Trophoblast cell (in vitro differentiated cells and primary cell): ENCODE data around the gene TTC39B.

Source experiments
- DNase-seq, 2 donors: peaks; one replicate each; pipeline ENCODE4 v3.0.0-alpha.2; 2016
- H2AFZ ChIP-seq: 2 replicates; pipeline ENCODE4 v1.6.1; 2013; ENCODE audit warnings: low read length, moderate library complexity, mild to moderate bottlenecking; ENCODE audit not compliant: insufficient read depth, poor library complexity
- H2AK5ac ChIP-seq: 2 replicates; pipeline ENCODE4 v1.6.1; 2013; ENCODE audit warnings: mild to moderate bottlenecking, low read length
- H2BK120ac ChIP-seq: 2 replicates; pipeline ENCODE4 v1.6.1; 2013; ENCODE audit warnings: low read length, mild to moderate bottlenecking, moderate library complexity; ENCODE audit not compliant: insufficient read depth, poor library complexity
- H2BK12ac ChIP-seq: 2 replicates; pipeline ENCODE4 v1.6.1; 2013; ENCODE audit warnings: mild to moderate bottlenecking, low read length, moderate library complexity
- H2BK5ac ChIP-seq: 2 replicates; pipeline ENCODE4 v1.6.1; 2013; ENCODE audit warnings: low read length, low read depth, moderate library complexity, mild to moderate bottlenecking; ENCODE audit not compliant: poor library complexity
- H3K14ac ChIP-seq: 2 replicates; pipeline ENCODE4 v1.6.1; 2013; ENCODE audit warnings: mild to moderate bottlenecking, low read length
- H3K18ac ChIP-seq: 2 replicates; pipeline ENCODE4 v1.6.1; 2013; ENCODE audit warnings: mild to moderate bottlenecking, low read length
- H3K23ac ChIP-seq: 2 replicates; pipeline ENCODE4 v1.6.1; 2013; ENCODE audit warnings: low read length
- H3K27ac ChIP-seq: 2 replicates; pipeline ENCODE4 v1.5.1; 2013; ENCODE audit warnings: low read depth, mild to moderate bottlenecking, inconsistent platforms, low read length, moderate library complexity
- H3K27me3 ChIP-seq: 2 replicates; pipeline ENCODE4 v1.6.1; 2013; ENCODE audit warnings: inconsistent platforms, mild to moderate bottlenecking, low read length, moderate library complexity; ENCODE audit not compliant: insufficient read depth
- H3K36me3 ChIP-seq, 2 experiments: 1 replicate in 1 of 2; 2 replicates in 1 of 2; pipeline ENCODE4 v1.6.1; 2013; ENCODE audit warnings: low read length in 2 of 2, mild to moderate bottlenecking in 2 of 2, moderate library complexity in 1 of 2; ENCODE audit not compliant: insufficient read depth in 2 of 2, control insufficient read depth in 1 of 2
- H3K4ac ChIP-seq: 2 replicates; pipeline ENCODE4 v1.6.1; 2013; ENCODE audit warnings: low read depth, mild to moderate bottlenecking, low read length, moderate library complexity
- H3K4me1 ChIP-seq, 2 experiments: 1 replicate in 1 of 2; 2 replicates in 1 of 2; pipeline ENCODE4 v1.6.1; 2013; ENCODE audit warnings: low read length in 2 of 2, mild to moderate bottlenecking in 2 of 2, moderate library complexity in 1 of 2; ENCODE audit not compliant: insufficient read depth in 2 of 2, control insufficient read depth in 1 of 2
- H3K4me2 ChIP-seq: 2 replicates; pipeline ENCODE4 v1.6.1; 2013; ENCODE audit warnings: inconsistent platforms, mild to moderate bottlenecking, low read length, moderate library complexity
- H3K4me3 ChIP-seq: 2 replicates; pipeline ENCODE4 v1.5.1; 2013; ENCODE audit warnings: mild to moderate bottlenecking, low read depth, low read length, inconsistent platforms
- H3K79me1 ChIP-seq: one replicate; pipeline ENCODE4 v1.6.1; 2013; ENCODE audit warnings: low read length
- H3K79me2 ChIP-seq: 2 replicates; pipeline ENCODE4 v1.6.1; 2013; ENCODE audit warnings: low read length, mild to moderate bottlenecking; ENCODE audit not compliant: control insufficient read depth, insufficient read depth, poor library complexity
- H3K9ac ChIP-seq: 2 replicates; pipeline ENCODE4 v1.6.1; 2013; ENCODE audit warnings: mild to moderate bottlenecking, low read length
- H3K9me3 ChIP-seq: 2 replicates; pipeline ENCODE4 v1.6.1; 2013; ENCODE audit warnings: low read depth, mild to moderate bottlenecking, control low read depth, inconsistent platforms, low read length; ENCODE audit not compliant: insufficient read depth
- H4K12ac ChIP-seq: 2 replicates; pipeline ENCODE4 v1.6.1; 2013; ENCODE audit warnings: low read depth, mild to moderate bottlenecking, low read length, moderate library complexity
- H4K8ac ChIP-seq: 2 replicates; pipeline ENCODE4 v1.6.1; 2013; ENCODE audit warnings: low read depth, mild to moderate bottlenecking, low read length, moderate library complexity
- H4K91ac ChIP-seq: one replicate; pipeline ENCODE4 v1.6.1; 2013; ENCODE audit warnings: low read depth, mild to moderate bottlenecking, low read length, moderate library complexity
- WGBS: extraction: QIAGEN DNeasy Blood & Tissue Kit; methylation state at CpG from one replicate; pipeline ENCODE4 v1.1.7; 2013; ENCODE audit warnings: missing lambda C conversion rate; ENCODE audit not compliant: insufficient read length, insufficient coverage; ENCODE audit errors: extremely low coverage; 5-methylcytosine and 5-hydroxymethylcytosine counted together

TTC39B gene

GRCh38 chr9:15160673-15161072, 146.3 kb downstream of the TTC39B start:
- H3K79me1 ChIP-seq = no peaks in the 10 kb centered on the region
- no peak overlapping the region for H2AFZ ChIP-seq
- H3K4me2 ChIP-seq = no peak overlapping the region

GRCh38 chr9:15158064-15158463, 149.0 kb downstream of the TTC39B start:
- no peak overlapping the region for H2BK12ac ChIP-seq
- H4K12ac ChIP-seq = no peak overlapping the region
- no peak for DNase-seq
- no peak overlapping the region for H3K4ac ChIP-seq
- no CpG with 5 or more reads among the region's 1 CpG for WGBS
- H3K9me3 ChIP-seq = no peaks in the 10 kb centered on the region
- no peak overlapping the region for H2BK5ac ChIP-seq
- no peak overlapping the region for H3K18ac ChIP-seq
- H3K9ac ChIP-seq = no peak overlapping the region
- H3K4me3 ChIP-seq = no peak overlapping the region
- no peak overlapping the region for H3K14ac ChIP-seq
- H2AK5ac ChIP-seq = no peak overlapping the region
- H3K36me3 ChIP-seq = no peaks in the 10 kb centered on the region
- H4K91ac ChIP-seq = no peak overlapping the region
- no peak overlapping the region for H4K8ac ChIP-seq
- H3K23ac ChIP-seq = no peak overlapping the region
- H2BK120ac ChIP-seq = no peak overlapping the region
- no peak overlapping the region for H2AFZ ChIP-seq
- no peak overlapping the region for H3K4me2 ChIP-seq
- H3K4me1 ChIP-seq = peaks cover 0 to 3% of the 10 kb centered on the region in 2 experiments
- H3K79me1 ChIP-seq = no peaks in the 10 kb centered on the region
- H3K27me3 ChIP-seq = no peaks in the 10 kb centered on the region
- no peaks in the 10 kb centered on the region for H3K79me2 ChIP-seq
- no peak overlapping the region for H3K27ac ChIP-seq

More at GRCh38 chr9:15160673-15161072, 146.3 kb downstream of the TTC39B start:
- Histone ChIP-seq H3K4me3 (no peak overlapping the region), H3K27ac (no peak overlapping the region), H2AK5ac (no peak overlapping the region), H3K9me3 (no peaks in the 10 kb centered on the region), H3K18ac (no peak overlapping the region), H3K23ac (no peak overlapping the region), H4K91ac (no peak overlapping the region), H4K12ac (no peak overlapping the region), H3K27me3 (no peaks in the 10 kb centered on the region), H3K79me2 (no peaks in the 10 kb centered on the region), H2BK12ac (no peak overlapping the region), H3K4me1 (no peaks in the 10 kb centered on the region), H3K14ac (no peak overlapping the region), H4K8ac (no peak overlapping the region), H2BK5ac (no peak overlapping the region), H2BK120ac (no peak overlapping the region), H3K36me3 (no peaks in the 10 kb centered on the region), H3K4ac (no peak overlapping the region), H3K9ac (no peak overlapping the region)
- DNase-seq = no peak
- no CpG with 5 or more reads among the region's 1 CpG for WGBS

GRCh38 chr9:15157381-15157780, 149.6 kb downstream of the TTC39B start:
- Histone ChIP-seq H4K91ac (no peak overlapping the region), H3K18ac (no peak overlapping the region), H3K27me3 (no peaks in the 10 kb centered on the region), H3K79me2 (no peaks in the 10 kb centered on the region), H3K9ac (no peak overlapping the region), H3K23ac (no peak overlapping the region), H3K4me3 (no peak overlapping the region), H2BK5ac (no peak overlapping the region), H2AFZ (no peak overlapping the region), H3K4me2 (no peak overlapping the region), H3K4me1 (peaks cover 0 to 3% of the 10 kb centered on the region in 2 experiments), H2AK5ac (no peak overlapping the region), H3K27ac (no peak overlapping the region), H4K12ac (no peak overlapping the region), H4K8ac (no peak overlapping the region), H3K14ac (no peak overlapping the region), H3K4ac (no peak overlapping the region), H3K36me3 (no peaks in the 10 kb centered on the region), H3K9me3 (no peaks in the 10 kb centered on the region), H2BK12ac (no peak overlapping the region), H3K79me1 (no peaks in the 10 kb centered on the region), H2BK120ac (no peak overlapping the region)
- WGBS = no CpG with 5 or more reads among the region's 4 CpGs
- DNase-seq = no peak

- Histone ChIP-seq H2AK5ac (no peak overlapping the region), H3K79me1 (no peaks in the 10 kb centered on the region), H4K8ac (no peak overlapping the region), H3K27ac (no peak overlapping the region), H3K9me3 (no peaks in the 10 kb centered on the region), H2BK120ac (no peak overlapping the region), H3K4ac (no peak overlapping the region), H3K4me2 (no peak overlapping the region), H2BK12ac (no peak overlapping the region), H4K91ac (no peak overlapping the region), H3K18ac (no peak overlapping the region), H2BK5ac (no peak overlapping the region), H3K23ac (no peak overlapping the region), H3K79me2 (no peaks in the 10 kb centered on the region), H2AFZ (no peak overlapping the region), H3K14ac (no peak overlapping the region), H4K12ac (no peak overlapping the region), H3K27me3 (no peaks in the 10 kb centered on the region), H3K4me1 (peaks cover 0 to 3% of the 10 kb centered on the region in 2 experiments), H3K9ac (no peak overlapping the region), H3K4me3 (no peak overlapping the region), H3K36me3 (no peaks in the 10 kb centered on the region)
- DNase-seq = no peak
Observed at GRCh38 chr9:15156241-15156640, 150.8 kb downstream of the TTC39B start.
